ENCODE results near the gene B4GALT5.

DNA sequence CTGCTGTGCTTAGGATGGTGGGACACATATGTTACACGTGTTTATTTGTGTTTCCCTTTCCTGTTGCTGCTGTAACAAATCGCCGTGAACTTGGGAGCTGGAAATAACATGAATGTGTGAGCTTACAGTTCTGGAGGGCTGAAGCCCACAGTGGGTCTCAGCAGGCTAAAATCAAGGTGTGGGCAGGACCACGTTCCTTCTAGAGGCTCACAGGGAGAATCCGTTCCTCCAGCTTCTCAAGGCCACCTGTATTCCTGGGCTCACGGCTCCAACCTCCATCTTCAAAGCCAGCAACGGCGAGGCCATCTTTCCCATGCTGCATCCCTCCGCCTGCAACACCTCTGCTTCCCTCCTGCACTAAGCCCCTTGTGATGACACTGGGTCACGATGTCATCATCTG lies 118.3 kb downstream of the B4GALT5 start:
- TF ChIP-seq, protein P1, sequence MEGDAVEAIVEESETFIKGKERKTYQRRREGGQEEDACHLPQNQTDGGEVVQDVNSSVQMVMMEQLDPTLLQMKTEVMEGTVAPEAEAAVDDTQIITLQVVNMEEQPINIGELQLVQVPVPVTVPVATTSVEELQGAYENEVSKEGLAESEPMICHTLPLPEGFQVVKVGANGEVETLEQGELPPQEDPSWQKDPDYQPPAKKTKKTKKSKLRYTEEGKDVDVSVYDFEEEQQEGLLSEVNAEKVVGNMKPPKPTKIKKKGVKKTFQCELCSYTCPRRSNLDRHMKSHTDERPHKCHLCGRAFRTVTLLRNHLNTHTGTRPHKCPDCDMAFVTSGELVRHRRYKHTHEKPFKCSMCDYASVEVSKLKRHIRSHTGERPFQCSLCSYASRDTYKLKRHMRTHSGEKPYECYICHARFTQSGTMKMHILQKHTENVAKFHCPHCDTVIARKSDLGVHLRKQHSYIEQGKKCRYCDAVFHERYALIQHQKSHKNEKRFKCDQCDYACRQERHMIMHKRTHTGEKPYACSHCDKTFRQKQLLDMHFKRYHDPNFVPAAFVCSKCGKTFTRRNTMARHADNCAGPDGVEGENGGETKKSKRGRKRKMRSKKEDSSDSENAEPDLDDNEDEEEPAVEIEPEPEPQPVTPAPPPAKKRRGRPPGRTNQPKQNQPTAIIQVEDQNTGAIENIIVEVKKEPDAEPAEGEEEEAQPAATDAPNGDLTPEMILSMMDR (IDR thresholded peaks at IDR 0.05), result no peak
- TF ChIP-seq POLR2A (IDR thresholded peaks at IDR 0.05), result no peak
